Liver (tissue), 3 donors: ENCODE measurements around the gene LENG9.
"Not testable (repeated sequence)": the region's sequence is repeated elsewhere in the genome, so short reads cannot be mapped to it uniquely, and the experiment has no call there.

Experiments used
- ATF3 ChIP-seq: IDR thresholded peaks from 2 replicates; pipeline ENCODE4 v1.6.1; 2016; ENCODE audit warnings: antibody characterized with exemption
- CTCF ChIP-seq: fragments of 150-350 bp; IDR thresholded peaks from 2 replicates; pipeline ENCODE4 v1.5.1; 2017; ENCODE audit warnings: improper control_type of control experiment, low read depth, low read length; ENCODE audit not compliant: missing input control
- EGR1 ChIP-seq, 2 donors: IDR thresholded peaks; 2 replicates each; pipeline ENCODE4 v1.6.1; 2016 to 2018; ENCODE audit warnings: antibody characterized with exemption in 2 of 2, low read depth in 2 of 2
- FOXA2 ChIP-seq: IDR thresholded peaks from 2 replicates; pipeline ENCODE4 v1.6.1; 2016; ENCODE audit warnings: antibody characterized with exemption
- GABPA ChIP-seq, 2 donors: IDR thresholded peaks in 1 of 2; conservative IDR thresholded peaks in 1 of 2; 2 replicates each; pipeline ENCODE4 v1.6.1; 2016; ENCODE audit warnings: antibody characterized with exemption in 2 of 2, mild to moderate bottlenecking in 1 of 2, moderate library complexity in 1 of 2
- HNF4G ChIP-seq: IDR thresholded peaks from 2 replicates; pipeline ENCODE4 v1.6.1; 2016; ENCODE audit warnings: antibody characterized with exemption
- MAX ChIP-seq: IDR thresholded peaks from 2 replicates; pipeline ENCODE4 v1.6.1; 2016; ENCODE audit warnings: antibody characterized with exemption
- RAD21 ChIP-seq, 2 donors: IDR thresholded peaks; 2 replicates each; pipeline ENCODE4 v1.6.1; 2016; ENCODE audit warnings: antibody characterized with exemption in 2 of 2, mild to moderate bottlenecking in 2 of 2
- REST ChIP-seq: IDR thresholded peaks from 2 replicates; pipeline ENCODE4 v1.6.1; 2016; ENCODE audit warnings: antibody characterized with exemption, mild to moderate bottlenecking
- RXRA ChIP-seq, 2 donors: IDR thresholded peaks; 2 replicates each; pipeline ENCODE4 v1.6.1; 2017 to 2018; ENCODE audit warnings: antibody characterized with exemption in 2 of 2, mild to moderate bottlenecking in 1 of 2
- SP1 ChIP-seq: IDR thresholded peaks from 2 replicates; pipeline ENCODE4 v1.6.1; 2018; ENCODE audit warnings: antibody characterized with exemption, mild to moderate bottlenecking
- TAF1 ChIP-seq: conservative IDR thresholded peaks from 2 replicates; pipeline ENCODE4 v1.6.1; 2016; ENCODE audit warnings: antibody characterized with exemption, mild to moderate bottlenecking
- TF ChIP-seq, protein P1 (sequence below): IDR thresholded peaks from 2 replicates; pipeline ENCODE4 v1.6.1; 2016; ENCODE audit warnings: antibody characterized with exemption
- donor health status: healthy.
- donor health status: healthy.

GRCh38 chr19:54505542-54505941, 42.0 kb upstream of the LENG9 start:
- not testable (repeated sequence) for TF ChIP-seq CTCF; TAF1; GABPA (IDR thresholded peaks at IDR 0.05 in 1 of 2, conservative IDR thresholded peaks at IDR 0.05 in 1 of 2); RXRA (IDR thresholded peaks at IDR 0.05); RAD21 (IDR thresholded peaks at IDR 0.05); EGR1 (IDR thresholded peaks at IDR 0.05; ENCODE audit: low read depth in 2 of 2); HNF4G; MAX; ATF3; FOXA2; REST; SP1
- TF ChIP-seq, protein P1, sequence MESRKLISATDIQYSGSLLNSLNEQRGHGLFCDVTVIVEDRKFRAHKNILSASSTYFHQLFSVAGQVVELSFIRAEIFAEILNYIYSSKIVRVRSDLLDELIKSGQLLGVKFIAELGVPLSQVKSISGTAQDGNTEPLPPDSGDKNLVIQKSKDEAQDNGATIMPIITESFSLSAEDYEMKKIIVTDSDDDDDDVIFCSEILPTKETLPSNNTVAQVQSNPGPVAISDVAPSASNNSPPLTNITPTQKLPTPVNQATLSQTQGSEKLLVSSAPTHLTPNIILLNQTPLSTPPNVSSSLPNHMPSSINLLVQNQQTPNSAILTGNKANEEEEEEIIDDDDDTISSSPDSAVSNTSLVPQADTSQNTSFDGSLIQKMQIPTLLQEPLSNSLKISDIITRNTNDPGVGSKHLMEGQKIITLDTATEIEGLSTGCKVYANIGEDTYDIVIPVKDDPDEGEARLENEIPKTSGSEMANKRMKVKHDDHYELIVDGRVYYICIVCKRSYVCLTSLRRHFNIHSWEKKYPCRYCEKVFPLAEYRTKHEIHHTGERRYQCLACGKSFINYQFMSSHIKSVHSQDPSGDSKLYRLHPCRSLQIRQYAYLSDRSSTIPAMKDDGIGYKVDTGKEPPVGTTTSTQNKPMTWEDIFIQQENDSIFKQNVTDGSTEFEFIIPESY = not testable (repeated sequence)
